Liver (tissue), 9 donors: ENCODE data around the gene NCK2. TPM values are rescaled to one million over a fixed set of nuclear protein-coding genes. Genes with fewer than 3 reads are reported as not detected.
A peak's percentile ranks its signal among the peaks of the same experiment; 100 is the strongest.

Experiments
- DNase-seq: peaks from one replicate; pipeline ENCODE4 v3.0.0-alpha.2; 2017; ENCODE audit warnings: low spot score
- H3K27ac ChIP-seq, 2 donors: one replicate each; pipeline ENCODE4 v1.7.0; 2013; ENCODE audit warnings: inconsistent platforms in 2 of 2, low read length in 2 of 2, control low read depth in 1 of 2, low read depth in 1 of 2, mild to moderate bottlenecking in 1 of 2
- H3K27me3 ChIP-seq, 4 donors: one replicate each; pipeline versions ENCODE4 v1.6.1 to v1.7.0; 2013; ENCODE audit warnings: low read length in 3 of 4, inconsistent platforms in 1 of 4, mild to moderate bottlenecking in 1 of 4, moderate library complexity in 1 of 4; ENCODE audit not compliant: control insufficient read depth in 4 of 4, insufficient read depth in 4 of 4
- H3K36me3 ChIP-seq, 4 donors: one replicate each; pipeline versions ENCODE4 v1.6.1 to v1.7.0; 2013; ENCODE audit warnings: low read length in 3 of 4, mild to moderate bottlenecking in 3 of 4, low read depth in 1 of 4, moderate library complexity in 1 of 4; ENCODE audit not compliant: control insufficient read depth in 4 of 4, insufficient read depth in 3 of 4
- H3K4me1 ChIP-seq, 4 donors: one replicate each; pipeline versions ENCODE4 v1.6.1 to v1.7.0; 2013; ENCODE audit warnings: low read length in 3 of 4, mild to moderate bottlenecking in 3 of 4, moderate library complexity in 1 of 4; ENCODE audit not compliant: control insufficient read depth in 4 of 4, insufficient read depth in 4 of 4
- H3K4me3 ChIP-seq, 3 donors: one replicate each; pipeline versions ENCODE4 v1.6.1 to v1.7.0; 2013; ENCODE audit warnings: low read length in 3 of 3, control low read depth in 1 of 3, low read depth in 1 of 3, mild to moderate bottlenecking in 1 of 3
- H3K9ac ChIP-seq, 2 donors: one replicate each; pipeline ENCODE4 v1.7.0; 2013; ENCODE audit warnings: low read length in 2 of 2, mild to moderate bottlenecking in 2 of 2, moderate library complexity in 2 of 2, control low read depth in 1 of 2, low read depth in 1 of 2
- H3K9me3 ChIP-seq, 4 donors: one replicate each; pipeline versions ENCODE4 v1.6.1 to v1.7.0; 2013; ENCODE audit warnings: low read length in 3 of 4; ENCODE audit not compliant: control insufficient read depth in 4 of 4
- ATF3 ChIP-seq: IDR thresholded peaks from 2 replicates; pipeline ENCODE4 v1.6.1; 2016; ENCODE audit warnings: antibody characterized with exemption
- CTCF ChIP-seq: fragments of 150-350 bp; IDR thresholded peaks from 2 replicates; pipeline ENCODE4 v1.5.1; 2017; ENCODE audit warnings: improper control_type of control experiment, low read depth, low read length; ENCODE audit not compliant: missing input control
- FOXA1 ChIP-seq: IDR thresholded peaks from 2 replicates; pipeline ENCODE4 v1.6.1; 2016; ENCODE audit warnings: antibody characterized with exemption
- FOXA2 ChIP-seq: IDR thresholded peaks from 2 replicates; pipeline ENCODE4 v1.6.1; 2016; ENCODE audit warnings: antibody characterized with exemption
- GABPA ChIP-seq, 2 donors: IDR thresholded peaks in 1 of 2; conservative IDR thresholded peaks in 1 of 2; 2 replicates each; pipeline ENCODE4 v1.6.1; 2016; ENCODE audit warnings: antibody characterized with exemption in 2 of 2, mild to moderate bottlenecking in 1 of 2, moderate library complexity in 1 of 2
- HNF4G ChIP-seq: IDR thresholded peaks from 2 replicates; pipeline ENCODE4 v1.6.1; 2016; ENCODE audit warnings: antibody characterized with exemption
- MAX ChIP-seq: IDR thresholded peaks from 2 replicates; pipeline ENCODE4 v1.6.1; 2016; ENCODE audit warnings: antibody characterized with exemption
- NR2F2 ChIP-seq: IDR thresholded peaks from 2 replicates; pipeline ENCODE4 v1.6.1; 2016; ENCODE audit warnings: antibody characterized with exemption
- RAD21 ChIP-seq, 2 donors: IDR thresholded peaks; 2 replicates each; pipeline ENCODE4 v1.6.1; 2016; ENCODE audit warnings: antibody characterized with exemption in 2 of 2, mild to moderate bottlenecking in 2 of 2
- REST ChIP-seq: IDR thresholded peaks from 2 replicates; pipeline ENCODE4 v1.6.1; 2016; ENCODE audit warnings: antibody characterized with exemption, mild to moderate bottlenecking
- TAF1 ChIP-seq: conservative IDR thresholded peaks from 2 replicates; pipeline ENCODE4 v1.6.1; 2016; ENCODE audit warnings: antibody characterized with exemption, mild to moderate bottlenecking
- YY1 ChIP-seq: IDR thresholded peaks from 2 replicates; pipeline ENCODE4 v1.6.1; 2016; ENCODE audit warnings: antibody characterized with exemption, mild to moderate bottlenecking
- ZBTB33 ChIP-seq: IDR thresholded peaks from 2 replicates; pipeline ENCODE4 v1.6.1; 2016; ENCODE audit warnings: antibody characterized with exemption
- WGBS: extraction: QIAGEN DNeasy Blood & Tissue Kit; methylation state at CpG from one replicate; pipeline ENCODE4 v1.1.7; 2013; 5-methylcytosine and 5-hydroxymethylcytosine counted together
- polyA plus RNA-seq, 2 donors: library from polyadenylated mRNA; stranded (reverse) in 1 of 2; unstranded in 1 of 2; fragments of 200-250 nt in 1 of 2; fragments of >200 nt in 1 of 2; fragmentation: Nextera tagmentation in 1 of 2; extraction: Ambion mirVana in 1 of 2; gene quantifications; one replicate each; pipeline versions ENCODE4 v1.2.1 to v1.2.3, GENCODE V29; 2013 to 2015
- total RNA-seq, 2 donors: library from RNA; depleted of rRNA; stranded (reverse); fragments of >200 nt; gene quantifications; one replicate each; pipeline ENCODE4 v1.2.3, GENCODE V29; 2014
- donor health status: healthy.
- donor health status: healthy.
- donor health status: healthy.
- donor health status: healthy.
- donor health status: healthy.

NCK2 gene
- total RNA-seq = 10 to 100 TPM; 13.4 to 15.0 TPM
- 1 to 10 TPM; 3.4 to 8.1 TPM for polyA plus RNA-seq

- H3K9me3 ChIP-seq = no peaks in the 10 kb centered on the region
- TF ChIP-seq HNF4G = no peak
- TF ChIP-seq REST = no peak
- peak within 1 kb of the TSS; percentile 63 to 65 for H3K27ac ChIP-seq
- H3K27me3 ChIP-seq = no peaks in the 10 kb centered on the region
- peak; percentile 49 for DNase-seq
- peak within 1 kb of the TSS; percentile 48 to 90 (median 53) for H3K4me3 ChIP-seq
- H3K9ac ChIP-seq = peak within 1 kb of the TSS; percentile 5 to 75
- under 1% methylated on average over 119 of the region's 119 CpGs for WGBS
- peaks cover 0 to 22% (median 10%) of the 10 kb centered on the region in 4 donors for H3K4me1 ChIP-seq
- H3K36me3 ChIP-seq = no peaks in the 10 kb centered on the region
Observed at GRCh38 chr2:105744909-105745853, at the start of gene NCK2. NCK2 (plus strand) TSS chr2:105744912; CDS start chr2:105855064, 110,152 bp downstream.

- no peaks in the 10 kb centered on the region for H3K4me1 ChIP-seq
- TF ChIP-seq NR2F2 (peak; percentile 55), YY1 (no peak)
- no peak for DNase-seq
- no peaks in the 10 kb centered on the region for H3K9me3 ChIP-seq
- H3K9ac ChIP-seq = no peak overlapping the region
- H3K4me3 ChIP-seq = no peak overlapping the region
- WGBS = 54% methylated on average over 10 of the region's 10 CpGs
- H3K36me3 ChIP-seq = no peaks in the 10 kb centered on the region
- H3K27me3 ChIP-seq = no peaks in the 10 kb centered on the region
- H3K27ac ChIP-seq = no peak overlapping the region
Observed at GRCh38 chr2:105697781-105698449, 46.8 kb upstream of the NCK2 start.

- WGBS = 67% methylated on average over 2 of the region's 2 CpGs
- no peak for DNase-seq
- no peak overlapping the region for H3K9ac ChIP-seq
- TF ChIP-seq ATF3 = no peak
- no peak for TF ChIP-seq TAF1
- no peak for TF ChIP-seq ZBTB33
- TF ChIP-seq FOXA2 = no peak
- no peak for TF ChIP-seq RAD21 (IDR thresholded peaks at IDR 0.05)
- no peak for TF ChIP-seq GABPA (IDR thresholded peaks at IDR 0.05 in 1 of 2, conservative IDR thresholded peaks at IDR 0.05 in 1 of 2)
- no peak for TF ChIP-seq FOXA1
- TF ChIP-seq REST = no peak
- TF ChIP-seq MAX = no peak
- TF ChIP-seq CTCF = no peak
Observed at GRCh38 chr2:105698820-105699219, 45.9 kb upstream of the NCK2 start.

More at GRCh38 chr2:105698820-105699219, 45.9 kb upstream of the NCK2 start:
- no peaks in the 10 kb centered on the region for H3K4me1 ChIP-seq
- no peaks in the 10 kb centered on the region for H3K36me3 ChIP-seq
- no peaks in the 10 kb centered on the region for H3K9me3 ChIP-seq
- no peaks in the 10 kb centered on the region for H3K27me3 ChIP-seq
- no peak overlapping the region for H3K4me3 ChIP-seq
- H3K27ac ChIP-seq = no peak overlapping the region
